Brain microvascular endothelial cell (primary cell): ENCODE measurements around the gene NADSYN1.
A peak's percentile ranks its signal among the peaks of the same experiment; 100 is the strongest.

Experiments
- DNase-seq: peaks from one replicate; pipeline ENCODE4 v3.0.0-alpha.2; 2020
- H3K27ac ChIP-seq: fragments of 250-450 bp; sonication (Bioruptor Pico); 2 replicates; pipeline ENCODE4 v1.5.1; 2020; ENCODE audit warnings: mild to moderate bottlenecking, moderate library complexity
- H3K27me3 ChIP-seq: fragments of 250-450 bp; sonication (Bioruptor Pico); replicated peaks from 2 replicates; pipeline ENCODE4 v1.5.1; 2020; ENCODE audit warnings: mild to moderate bottlenecking
- H3K36me3 ChIP-seq: fragments of 250-450 bp; sonication (Bioruptor Pico); replicated peaks from 2 replicates; pipeline ENCODE4 v1.5.1; 2020; ENCODE audit warnings: mild to moderate bottlenecking
- H3K4me3 ChIP-seq: 2 replicates; pipeline ENCODE4 v1.5.1; 2011; ENCODE audit warnings: low read depth, mild to moderate bottlenecking, control low read depth, low read length, moderate library complexity
- in situ Hi-C: cut with HindIII; loops from 2 replicates; pipeline ENCODE4 v1.10.0; 2017; ENCODE audit warnings: low sequenced_read_pairs, low pct_ligation_motif_present
- TF ChIP-seq, protein P1 (sequence below): IDR thresholded peaks from 2 replicates; pipeline ENCODE4 v1.5.1; 2011; ENCODE audit warnings: low read depth, mild to moderate bottlenecking, moderate library complexity, low read length, control low read depth, inconsistent platforms; ENCODE audit errors: missing control alignments

The NADSYN1 gene

DNA sequence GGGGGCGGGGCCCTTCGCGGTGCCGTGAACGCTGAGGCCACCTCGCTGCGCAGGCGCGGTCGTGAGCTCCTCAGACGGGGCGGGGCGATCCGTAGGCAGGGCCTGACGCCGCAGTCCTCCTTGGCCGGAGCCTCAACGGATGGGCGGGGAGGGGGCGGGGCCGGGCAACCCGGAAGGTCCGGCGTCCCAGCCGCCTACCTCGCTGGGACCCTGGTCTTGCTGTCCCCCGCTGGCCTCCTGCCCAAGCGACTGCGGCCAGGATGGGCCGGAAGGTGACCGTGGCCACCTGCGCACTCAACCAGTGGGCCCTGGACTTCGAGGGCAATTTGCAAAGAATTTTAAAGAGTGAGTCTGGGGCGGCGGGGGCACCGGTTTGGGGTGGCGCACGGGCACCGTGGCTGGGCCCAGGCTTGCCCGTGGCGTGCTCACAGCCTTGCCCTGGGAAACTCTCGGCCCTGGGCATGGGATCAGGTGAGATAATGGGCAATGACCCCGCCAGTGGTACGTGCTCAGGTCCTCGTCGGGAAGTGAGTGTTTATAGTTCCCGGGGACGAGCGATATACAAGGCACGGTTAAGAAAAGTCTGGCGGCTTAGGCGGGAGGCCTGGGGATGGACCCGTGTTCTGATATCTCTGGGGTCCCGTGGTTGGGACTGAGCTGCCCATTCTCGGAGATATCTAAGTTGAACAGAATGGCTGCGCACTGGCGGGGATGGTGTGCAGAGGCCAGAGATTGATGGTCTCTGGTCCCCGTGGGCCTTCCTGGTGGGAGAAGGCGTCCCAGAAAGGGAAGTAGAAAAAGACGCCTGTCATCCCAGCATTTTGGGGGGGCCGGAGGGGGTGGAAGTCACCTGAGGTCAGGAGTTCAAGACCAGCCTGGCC, at the start of gene NADSYN1:
Gene NADSYN1 (plus strand): TSS at position 167 of the 881 bp plus-strand sequence. CDS start 94 bp downstream, at position 261.
- Histone ChIP-seq H3K27ac (peak within 1 kb of the TSS; percentile 29), H3K36me3 (peaks cover 9% of the 10 kb centered on the region), H3K27me3 (no peaks in the 10 kb centered on the region), H3K4me3 (peak within 1 kb of the TSS; percentile 94)
- DNase-seq: peak; percentile 91
- TF ChIP-seq, protein P1, sequence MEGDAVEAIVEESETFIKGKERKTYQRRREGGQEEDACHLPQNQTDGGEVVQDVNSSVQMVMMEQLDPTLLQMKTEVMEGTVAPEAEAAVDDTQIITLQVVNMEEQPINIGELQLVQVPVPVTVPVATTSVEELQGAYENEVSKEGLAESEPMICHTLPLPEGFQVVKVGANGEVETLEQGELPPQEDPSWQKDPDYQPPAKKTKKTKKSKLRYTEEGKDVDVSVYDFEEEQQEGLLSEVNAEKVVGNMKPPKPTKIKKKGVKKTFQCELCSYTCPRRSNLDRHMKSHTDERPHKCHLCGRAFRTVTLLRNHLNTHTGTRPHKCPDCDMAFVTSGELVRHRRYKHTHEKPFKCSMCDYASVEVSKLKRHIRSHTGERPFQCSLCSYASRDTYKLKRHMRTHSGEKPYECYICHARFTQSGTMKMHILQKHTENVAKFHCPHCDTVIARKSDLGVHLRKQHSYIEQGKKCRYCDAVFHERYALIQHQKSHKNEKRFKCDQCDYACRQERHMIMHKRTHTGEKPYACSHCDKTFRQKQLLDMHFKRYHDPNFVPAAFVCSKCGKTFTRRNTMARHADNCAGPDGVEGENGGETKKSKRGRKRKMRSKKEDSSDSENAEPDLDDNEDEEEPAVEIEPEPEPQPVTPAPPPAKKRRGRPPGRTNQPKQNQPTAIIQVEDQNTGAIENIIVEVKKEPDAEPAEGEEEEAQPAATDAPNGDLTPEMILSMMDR: no peak
- in situ Hi-C loops: no loop called here

DNA sequence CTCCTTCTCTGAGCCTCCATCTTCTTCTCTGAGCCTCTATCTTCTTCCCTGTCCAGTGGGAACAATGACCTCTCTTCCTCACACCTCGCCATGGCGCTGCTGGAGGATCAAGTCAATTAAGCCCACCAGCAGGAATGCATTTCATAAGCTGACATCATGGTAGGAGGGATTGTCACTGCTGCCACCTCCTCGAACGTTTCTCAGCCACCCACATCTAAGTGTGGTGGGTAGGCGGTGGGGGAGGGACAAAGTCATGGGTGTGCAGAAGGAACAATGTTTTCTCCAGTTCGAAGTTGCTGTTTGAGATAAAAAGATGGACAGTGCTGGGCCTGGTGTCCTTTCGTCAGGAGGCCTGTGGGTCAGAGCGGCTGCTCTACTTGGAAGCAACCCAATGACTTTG, 48.8 kb upstream of the NADSYN1 start:
- Histone ChIP-seq H3K36me3 (no peaks in the 10 kb centered on the region), H3K27me3 (no peaks in the 10 kb centered on the region)
- in situ Hi-C loops: no loop called here

GRCh38 chr11:71406681-71407080, 46.3 kb upstream of the NADSYN1 start:
- Histone ChIP-seq H3K27ac (no peak overlapping the region), H3K4me3 (no peak overlapping the region), H3K36me3 (no peaks in the 10 kb centered on the region), H3K27me3 (no peaks in the 10 kb centered on the region)
- in situ Hi-C loops: no loop called here
- TF ChIP-seq, protein P1: no peak
- no peak for DNase-seq

More for the DNA sequence above, 48.8 kb upstream of the NADSYN1 start:
- TF ChIP-seq, protein P1: no peak
- DNase-seq: no peak
- no peak overlapping the region for H3K27ac ChIP-seq
- no peak overlapping the region for H3K4me3 ChIP-seq

DNA sequence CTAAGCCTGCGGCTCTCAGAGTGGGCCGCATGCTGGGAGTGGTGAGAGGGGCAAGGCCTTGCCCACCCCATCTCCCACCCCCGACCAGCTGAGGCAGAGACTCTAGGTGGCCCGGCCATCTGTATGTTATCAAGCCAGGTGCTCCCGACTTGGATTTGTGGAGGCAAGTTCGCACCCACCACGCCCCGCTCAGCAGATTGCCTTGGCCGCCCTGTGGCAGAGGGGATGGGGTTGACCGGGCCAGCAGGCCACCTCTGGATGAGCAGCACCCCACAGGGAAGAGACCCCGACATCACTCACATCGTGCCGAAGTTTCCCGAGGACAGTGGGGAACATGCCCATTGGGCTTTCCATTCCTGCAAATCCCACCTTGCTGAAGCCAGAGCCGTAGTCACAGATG, 45.6 kb upstream of the NADSYN1 start:
- Histone ChIP-seq H3K27me3 (no peaks in the 10 kb centered on the region), H3K27ac (no peak overlapping the region), H3K36me3 (no peaks in the 10 kb centered on the region), H3K4me3 (no peak overlapping the region)
- TF ChIP-seq, protein P1: no peak
- no peak for DNase-seq
- in situ Hi-C loops: no loop called here

DNA sequence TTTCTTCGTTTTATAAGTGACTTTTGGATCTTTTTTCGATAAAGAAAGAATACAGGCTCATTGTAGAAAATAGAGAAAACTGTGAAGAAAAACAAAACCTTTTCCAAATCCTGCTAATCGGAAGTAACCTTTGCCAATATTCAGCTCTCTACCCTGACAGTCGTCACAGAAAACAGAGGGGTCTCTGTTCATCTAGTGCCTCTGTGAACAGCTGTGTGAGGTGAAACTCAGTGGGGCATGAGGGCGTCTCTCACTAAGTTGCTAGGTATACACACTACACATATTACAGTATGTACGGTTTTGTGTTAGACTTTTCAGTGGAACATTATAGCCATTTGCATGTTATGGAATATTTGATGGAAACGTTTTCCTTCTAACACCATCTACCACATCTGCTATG, 44.2 kb upstream of the NADSYN1 start:
- TF ChIP-seq, protein P1: no peak
- H3K36me3 ChIP-seq: no peaks in the 10 kb centered on the region
- no peaks in the 10 kb centered on the region for H3K27me3 ChIP-seq
- DNase-seq: no peak
- no peak overlapping the region for H3K4me3 ChIP-seq
- H3K27ac ChIP-seq: no peak overlapping the region
- in situ Hi-C loops: no loop called here
